Measurements from ENCODE around the gene LRRC8A.
A peak's percentile ranks its signal among the peaks of the same experiment; 100 is the strongest.
"Not testable (repeated sequence)": the region's sequence is repeated elsewhere in the genome, so short reads cannot be mapped to it uniquely, and the experiment has no call there.

Gene LRRC8A

DNA sequence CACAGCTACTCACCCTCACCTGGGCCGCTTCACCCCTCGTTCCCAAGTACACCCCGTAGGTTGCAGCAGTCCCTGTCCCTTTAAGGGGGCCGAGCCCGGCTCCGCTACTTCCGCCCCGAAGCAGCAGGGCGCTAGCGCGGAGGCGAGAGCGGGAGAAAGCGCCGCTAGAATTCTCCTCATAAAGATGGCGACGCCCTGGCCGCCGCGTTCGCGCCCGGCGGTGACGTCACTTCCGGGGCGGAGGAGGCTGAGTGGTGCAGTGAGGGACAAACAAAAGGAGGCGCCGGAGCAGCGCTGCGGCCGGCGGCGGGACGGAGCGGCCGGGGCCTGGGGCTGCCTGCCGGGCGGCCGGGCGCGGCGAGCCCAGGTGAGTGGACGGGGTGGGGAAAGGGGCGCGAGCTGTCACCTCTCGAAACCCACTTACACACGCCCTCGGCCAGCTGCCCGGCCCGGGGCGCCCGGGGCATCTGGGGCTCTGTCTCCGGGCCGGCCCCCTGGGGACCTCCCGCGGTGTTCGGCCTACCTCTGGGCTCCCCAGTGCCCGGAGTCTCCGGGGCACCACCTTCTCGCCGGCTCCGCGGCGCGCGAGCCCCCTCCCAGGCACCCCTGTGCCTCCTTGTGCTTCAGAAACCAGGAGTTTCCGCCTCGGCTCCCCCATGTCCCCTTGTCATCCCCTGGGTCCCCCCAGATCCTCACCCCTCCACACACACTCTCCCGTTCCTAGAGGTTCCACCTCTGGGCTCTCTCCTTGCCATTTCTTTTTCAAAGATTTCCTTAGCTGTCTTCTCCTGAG, at the start of gene LRRC8A, which contains the start of gene KYAT1:
Gene LRRC8A, plus strand, starts transcription at position 250 of the 793 bp plus-strand sequence. CDS start 25,032 bp downstream, outside the sequence.
Gene KYAT1, minus strand, starts transcription at position 67 of the 793 bp plus-strand sequence. CDS start 36,545 bp downstream, outside the sequence.
- DNase-seq, result peak; percentile 97

DNA sequence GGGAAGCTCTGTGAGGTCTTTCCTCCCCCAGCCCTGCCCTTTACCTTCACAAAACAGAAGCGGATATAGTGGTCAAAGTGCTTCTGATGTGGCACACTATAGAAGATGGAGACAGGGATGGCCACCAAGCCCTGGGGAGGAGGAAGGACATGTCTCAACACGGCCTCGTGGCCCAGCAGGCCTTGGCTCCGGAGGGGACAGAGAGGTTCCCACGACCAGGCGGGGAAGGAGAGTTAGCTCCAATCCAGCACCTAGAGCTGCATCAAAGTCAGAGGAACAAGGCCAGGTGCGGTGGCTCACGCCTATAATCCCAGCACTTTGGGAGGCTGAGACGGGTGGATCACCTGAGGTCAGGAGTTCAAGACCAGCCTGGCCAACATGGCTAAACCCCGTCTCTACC, 48.2 kb upstream of the LRRC8A start:
- DNase-seq, result no peak

DNA sequence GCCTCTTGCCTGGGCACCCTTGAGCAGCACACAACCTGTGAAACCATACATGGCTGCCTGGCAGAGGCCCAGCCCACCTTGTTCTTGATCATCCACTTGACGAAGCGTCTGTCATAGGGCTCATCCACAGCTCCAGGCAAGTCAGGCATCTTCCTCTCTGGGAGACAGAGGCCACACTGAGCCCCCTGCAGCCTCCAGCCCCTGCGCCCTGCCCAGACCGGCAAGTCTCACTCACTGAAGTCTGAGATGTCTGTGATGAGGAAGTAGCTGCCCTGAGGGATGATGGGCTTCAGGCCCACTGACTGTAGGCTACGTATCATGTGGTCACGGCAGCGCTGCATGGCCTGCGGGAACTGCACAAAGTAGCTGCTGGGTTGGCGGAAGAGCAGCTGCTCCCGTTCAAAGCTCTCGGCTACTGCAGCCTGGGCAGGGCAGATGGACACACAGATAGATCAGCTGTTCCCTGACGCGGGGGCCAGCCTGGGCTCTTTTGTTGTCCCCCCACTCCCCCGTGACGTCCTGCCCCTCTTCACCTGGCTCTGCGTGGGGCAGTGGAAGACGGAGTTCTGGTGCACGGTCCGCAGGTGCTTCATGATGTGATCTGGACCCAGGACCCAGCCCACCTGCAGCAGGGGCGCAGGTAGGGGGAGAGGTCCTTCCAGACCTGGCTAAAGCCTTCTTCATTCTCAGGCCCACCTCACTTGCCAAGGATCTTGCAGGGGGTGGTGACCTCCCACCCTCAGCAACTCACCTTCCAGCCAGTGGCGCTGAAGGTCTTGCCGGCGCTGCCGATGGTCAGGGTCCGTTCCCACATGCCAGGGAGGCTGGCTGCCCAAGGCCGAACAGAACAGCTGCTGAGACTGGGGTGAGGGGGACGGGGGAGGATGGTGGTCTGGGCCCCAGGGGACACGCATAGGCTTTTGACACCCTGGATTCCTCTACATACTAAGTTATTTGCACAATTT, 46.4 kb upstream of the LRRC8A start:
- DNase-seq, result no peak

DNA sequence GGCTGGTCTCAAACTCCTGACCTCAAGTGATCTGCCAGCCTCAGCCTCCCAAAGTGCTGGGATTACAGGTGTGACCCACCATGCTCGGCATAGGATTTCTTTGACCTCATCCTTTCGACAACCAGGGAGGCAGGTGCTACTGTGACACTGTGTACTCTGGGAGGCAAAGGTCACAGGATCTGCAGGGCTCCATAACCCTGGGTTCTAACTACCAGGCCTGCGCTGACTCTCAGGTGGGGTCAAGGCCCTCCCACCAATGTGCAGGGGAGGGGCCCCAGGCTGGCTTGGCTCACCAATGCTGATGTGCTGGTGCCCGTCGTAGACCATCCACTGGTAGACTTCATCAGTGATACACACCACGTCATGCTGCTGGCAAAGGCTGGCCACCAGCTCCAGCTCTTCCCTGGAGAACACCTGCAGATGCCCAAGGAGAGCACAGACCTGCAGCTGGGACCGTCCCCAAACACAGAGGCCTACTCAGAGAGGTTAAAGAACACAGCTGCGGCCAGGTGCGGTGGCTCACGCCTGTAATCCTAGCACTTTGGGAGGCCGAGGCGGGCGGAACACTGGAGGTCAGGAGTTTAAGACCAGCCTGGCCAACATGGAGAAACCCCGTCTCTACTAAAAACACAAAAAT, 45.3 kb upstream of the LRRC8A start:
- DNase-seq, result no peak

DNA sequence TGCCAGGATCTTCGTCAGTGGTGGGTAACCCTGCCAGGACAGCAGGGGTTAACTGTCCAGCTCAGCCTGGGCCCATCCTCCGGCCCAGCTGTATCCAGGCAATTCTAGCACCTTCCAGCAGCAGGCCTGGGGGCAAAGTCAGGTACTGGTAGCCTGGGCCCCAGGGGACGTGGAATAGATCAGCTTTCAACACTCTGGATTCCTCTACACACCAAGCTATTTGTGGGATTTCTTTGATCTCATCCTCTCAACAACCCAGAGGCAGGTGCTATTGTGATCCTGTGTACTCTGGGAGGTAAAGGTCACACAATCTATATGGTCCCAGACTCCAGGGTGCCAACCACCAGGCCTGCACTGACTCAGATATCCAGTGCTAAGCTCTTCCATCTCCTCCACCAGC, 43.6 kb upstream of the LRRC8A start:
- no peak for DNase-seq

DNA sequence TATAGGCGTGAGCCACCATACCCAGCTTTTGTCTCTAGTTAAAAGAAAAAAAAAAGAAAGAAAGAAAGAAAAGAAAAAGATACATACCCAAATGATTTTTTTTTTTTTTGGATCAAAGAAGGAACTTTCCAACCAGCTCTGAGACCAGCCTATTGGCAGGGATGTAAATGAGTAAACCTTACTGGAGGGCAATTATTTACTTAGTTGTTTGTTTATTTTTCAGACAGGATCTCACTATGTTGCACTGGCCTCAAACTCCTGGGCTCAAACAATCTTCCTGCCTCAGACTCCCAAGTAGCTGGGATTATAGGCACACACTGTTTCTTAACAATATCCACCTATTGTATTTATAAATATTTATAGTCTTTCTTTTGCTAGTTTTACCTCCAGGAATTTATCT, 41.4 kb upstream of the LRRC8A start:
- no peak for DNase-seq

DNA sequence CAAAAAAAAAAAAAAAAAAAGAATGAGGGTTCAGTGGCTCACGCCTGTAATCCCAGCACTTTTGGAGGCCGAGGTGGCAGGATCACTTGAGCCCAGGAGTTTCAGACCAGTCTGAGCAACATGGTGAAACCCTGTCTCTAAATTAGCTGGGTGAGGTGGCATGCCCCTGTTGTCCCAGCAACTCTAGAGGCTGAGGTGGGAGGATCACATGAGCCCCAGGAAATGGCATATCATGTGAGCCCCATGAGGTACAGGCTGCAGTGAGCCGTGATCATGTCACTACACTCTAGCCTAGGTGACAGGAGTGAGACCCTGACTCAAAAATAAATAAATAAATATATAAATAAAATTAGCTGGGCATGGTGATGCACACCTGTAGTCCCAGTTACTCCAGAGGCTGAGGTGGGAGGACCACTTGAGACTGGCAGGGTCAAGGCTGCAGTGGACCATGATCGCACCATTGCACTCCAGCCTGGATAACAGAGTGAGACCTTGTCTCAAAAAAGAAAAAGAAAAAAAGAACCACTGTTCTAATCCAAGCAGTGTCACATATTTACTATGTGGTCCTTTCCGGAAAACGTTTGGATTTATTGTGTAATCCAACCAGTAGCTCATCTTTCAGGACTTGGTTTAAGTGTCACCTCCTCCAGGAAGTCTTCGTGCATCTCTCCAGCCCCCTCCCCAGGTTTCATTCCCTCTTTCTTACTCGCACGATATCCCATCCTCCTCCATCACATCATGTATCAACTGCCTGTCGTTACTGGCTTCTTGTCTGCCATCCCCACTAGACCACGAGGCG, 40.0 kb upstream of the LRRC8A start:
- no peak for DNase-seq

DNA sequence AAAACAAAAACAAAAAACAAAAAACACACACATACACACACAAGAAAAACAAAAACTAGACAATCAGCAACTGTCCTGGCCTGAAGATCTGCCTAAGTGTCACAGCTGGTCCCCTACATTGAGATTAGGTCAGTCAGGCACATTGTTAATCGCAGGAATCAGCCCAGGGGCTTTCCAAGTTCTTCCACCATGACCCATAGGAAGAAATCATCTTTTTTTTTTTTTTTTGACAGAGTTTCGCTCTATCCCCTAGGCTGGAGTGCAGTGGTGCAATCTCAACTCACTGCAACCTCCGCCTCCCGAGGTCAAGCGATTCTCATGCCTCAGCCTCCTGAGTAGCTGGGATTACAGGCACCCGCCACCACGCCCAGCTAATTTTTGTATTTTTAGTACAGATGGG, 38.8 kb upstream of the LRRC8A start:
- not testable (repeated sequence) for DNase-seq

DNA sequence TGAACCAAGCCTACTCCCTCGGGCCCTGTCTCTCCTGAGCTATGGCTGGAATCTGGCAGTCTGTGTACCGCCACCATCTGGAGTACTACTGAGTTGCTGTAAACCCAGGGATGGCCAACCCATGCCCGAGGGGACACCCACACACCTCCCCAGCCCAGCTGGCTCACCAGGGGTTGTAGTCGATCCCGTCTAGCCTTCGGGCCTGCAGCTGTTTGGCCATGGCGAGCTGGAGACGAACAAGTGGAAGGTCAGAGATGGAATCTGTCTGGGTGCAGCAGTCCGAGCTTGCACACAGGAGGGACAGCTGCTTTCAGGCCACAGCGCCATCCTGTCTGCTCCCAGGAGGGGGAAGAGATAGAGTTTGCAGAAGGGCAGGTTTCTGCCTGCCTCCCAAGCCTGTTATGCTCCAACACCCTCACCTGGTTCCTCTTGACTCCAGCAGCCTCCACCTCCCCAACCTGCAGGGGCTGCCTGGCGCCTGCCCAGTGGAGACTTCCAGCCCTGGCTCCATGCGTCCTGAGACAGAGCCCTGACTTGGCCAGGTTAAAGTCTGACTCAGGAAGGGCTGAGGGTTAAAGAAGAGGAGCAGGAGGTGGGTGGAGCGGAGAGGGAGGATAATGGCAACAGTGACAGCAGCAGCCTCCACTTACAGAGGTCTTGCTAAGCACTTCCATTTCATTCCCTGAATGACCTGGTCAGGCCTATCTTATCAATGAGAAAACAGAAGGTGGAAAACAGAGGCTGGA, 36.6 kb upstream of the LRRC8A start:
- no peak for DNase-seq

DNA sequence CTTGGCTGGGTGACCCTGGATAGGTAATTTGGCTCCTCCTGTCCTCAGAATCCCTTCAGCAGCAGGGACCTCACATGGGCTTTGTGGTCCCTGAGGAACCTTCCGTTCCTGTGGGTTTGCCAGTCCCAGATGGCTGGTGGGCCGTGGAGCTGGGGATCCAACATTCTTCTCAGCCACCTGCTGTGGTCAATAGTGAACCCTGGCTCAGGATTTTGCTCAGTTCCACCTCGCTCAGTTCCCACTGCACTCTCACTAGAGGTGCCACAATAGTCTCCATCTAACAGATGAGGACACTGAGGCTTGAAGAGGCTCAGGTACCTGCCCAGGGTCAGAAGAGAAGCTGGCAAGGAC, 35.3 kb upstream of the LRRC8A start:
- no peak for DNase-seq

DNA sequence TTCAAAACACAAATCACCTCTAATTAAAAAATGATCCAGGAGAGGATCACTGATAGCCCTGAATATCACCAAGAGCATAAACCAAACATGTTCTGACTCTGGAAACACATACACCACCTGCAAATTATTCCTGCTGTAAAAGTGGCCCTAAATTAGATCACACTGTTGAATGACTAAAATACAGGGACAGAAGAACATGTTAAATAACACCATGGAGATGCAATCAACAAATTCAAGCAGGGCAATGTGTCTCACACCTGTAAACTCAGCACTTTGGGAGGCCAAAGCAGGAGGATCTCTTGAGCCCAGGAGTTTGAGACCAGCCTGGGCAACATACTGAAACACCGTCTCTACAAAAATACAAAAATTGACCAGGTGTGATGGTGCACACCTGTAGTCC, 34.1 kb upstream of the LRRC8A start:
- no peak for DNase-seq

DNA sequence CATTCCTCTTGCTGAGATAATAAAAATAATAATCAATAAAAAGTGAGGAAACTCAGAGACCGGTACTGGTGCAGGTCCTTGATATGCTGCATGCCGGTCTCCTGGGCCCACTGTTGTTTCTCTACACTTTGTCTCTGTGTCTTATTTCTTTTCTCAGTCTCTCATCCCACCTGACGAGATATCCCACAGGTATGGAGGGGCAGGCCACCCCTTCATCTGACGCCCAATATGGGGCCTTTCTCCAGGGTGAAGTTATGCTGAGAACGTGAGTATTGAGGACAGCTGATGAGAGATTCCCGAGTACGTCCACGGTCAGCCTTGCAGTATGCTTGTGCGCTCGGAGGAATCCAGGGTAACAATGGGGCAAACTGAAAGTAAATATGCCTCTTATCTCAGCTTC, 30.9 kb upstream of the LRRC8A start:
- DNase-seq, result not testable (repeated sequence)

DNA sequence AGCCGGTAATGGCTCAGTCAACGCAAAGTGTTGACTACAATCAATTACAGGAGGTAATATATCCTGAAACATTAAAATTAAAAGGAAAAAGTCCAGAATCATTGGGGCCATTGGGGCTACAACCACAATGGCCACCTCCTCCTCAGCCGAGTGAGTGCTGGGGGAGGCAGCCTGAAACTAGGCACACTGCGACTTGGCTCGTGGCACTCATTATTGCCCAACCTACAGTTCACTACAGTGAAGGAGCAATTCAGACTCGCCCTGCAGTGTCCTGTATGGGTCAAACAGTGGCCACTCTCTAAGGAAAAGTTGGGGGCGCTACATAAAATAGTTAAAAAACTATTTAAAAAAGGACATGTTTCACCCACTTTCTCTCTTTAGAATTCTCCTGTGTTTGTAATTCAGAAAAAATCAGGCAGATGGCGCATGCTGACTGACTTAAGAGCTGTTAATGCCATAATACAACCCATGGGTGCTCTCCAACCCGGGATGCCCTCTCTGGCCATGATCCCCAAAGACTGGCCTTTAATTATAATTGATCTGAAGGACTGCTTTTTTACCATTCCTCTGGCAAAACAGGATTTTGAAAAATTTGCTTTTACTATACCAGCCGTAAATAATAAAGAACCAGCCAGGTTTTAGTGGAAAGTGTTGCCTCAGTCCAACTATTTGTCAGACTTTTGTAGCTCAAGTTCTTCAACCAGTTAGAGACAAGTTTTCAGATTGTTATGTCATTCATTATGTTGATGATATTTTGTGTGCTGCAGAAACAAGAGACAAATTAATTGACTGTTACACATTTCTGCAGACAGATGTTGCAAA, 29.9 kb upstream of the LRRC8A start:
- DNase-seq, result not testable (repeated sequence)

DNA sequence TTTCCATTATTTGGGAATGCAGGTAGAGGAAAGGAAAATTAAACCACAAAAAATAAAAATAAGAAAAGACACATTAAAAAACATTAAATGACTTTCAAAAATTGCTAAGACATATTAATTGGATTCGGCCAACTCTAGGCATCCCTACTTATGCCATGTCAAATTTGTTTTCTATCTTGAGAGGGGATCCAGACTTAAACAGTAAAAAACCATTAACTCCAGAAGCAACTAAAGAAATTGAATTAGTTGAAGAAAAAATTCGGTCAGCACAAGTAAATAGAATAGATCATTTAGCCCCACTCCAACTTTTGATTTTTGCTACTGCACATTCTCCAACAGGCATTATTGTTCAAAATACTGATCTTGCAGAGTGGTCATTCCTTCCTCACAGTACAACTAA, 29.3 kb upstream of the LRRC8A start:
- DNase-seq, result not testable (repeated sequence)

DNA sequence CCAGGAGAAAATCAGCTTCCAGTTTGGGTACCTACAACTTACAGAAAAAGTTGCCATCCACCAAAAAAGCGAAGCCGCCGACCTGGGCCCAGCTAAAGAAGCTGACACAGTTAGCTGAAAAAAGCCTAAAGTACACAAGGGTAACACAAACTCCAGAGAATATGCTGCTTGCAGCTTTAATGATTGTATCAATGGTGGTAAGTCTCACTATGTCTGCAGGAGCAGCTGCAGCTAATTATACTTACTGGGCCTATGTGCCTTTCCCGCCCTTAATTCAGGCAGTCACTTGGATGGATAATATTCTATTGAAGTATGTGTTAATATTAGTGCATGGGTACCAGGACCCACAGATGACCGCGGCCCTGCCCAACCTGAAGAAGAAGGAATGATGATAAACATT, 27.5 kb upstream of the LRRC8A start:
- not testable (repeated sequence) for DNase-seq

DNA sequence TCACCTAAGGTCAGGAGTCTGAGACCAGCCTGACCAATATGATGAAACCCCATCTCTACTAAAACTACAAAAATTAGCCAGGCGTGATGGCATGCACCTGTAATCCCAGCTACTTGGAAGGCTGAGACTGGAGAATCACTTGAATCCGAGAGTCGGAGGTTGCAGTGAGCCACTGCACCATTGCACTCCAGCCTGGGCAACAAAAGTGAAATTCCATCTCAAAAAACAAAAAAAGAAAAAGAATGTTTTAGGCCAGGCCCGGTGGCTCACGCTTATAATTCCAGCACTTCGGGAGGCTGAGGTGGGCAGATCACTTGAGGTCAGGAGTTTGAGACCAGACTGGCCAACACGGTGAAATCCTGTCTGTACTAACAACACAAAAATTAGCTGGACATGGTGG, 23.5 kb upstream of the LRRC8A start:
- not testable (repeated sequence) for DNase-seq

DNA sequence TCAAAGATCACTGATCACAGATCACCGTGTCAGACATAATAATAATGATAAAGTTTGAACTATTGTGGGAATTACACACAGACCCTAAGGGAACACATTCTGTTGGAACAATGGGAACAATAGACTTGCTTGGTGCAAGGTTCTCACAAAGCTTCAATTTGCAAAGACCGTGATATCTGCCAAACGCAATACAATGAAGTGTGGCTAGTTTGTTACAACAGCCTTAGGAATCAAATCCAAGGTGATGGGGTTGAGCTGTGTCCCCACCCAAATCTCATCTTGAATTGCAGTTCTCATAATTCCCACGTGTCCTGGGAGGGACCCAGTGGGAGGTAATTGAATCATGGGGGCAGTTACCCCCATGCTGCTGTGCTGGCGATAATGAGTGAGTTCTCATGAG, 21.0 kb upstream of the LRRC8A start:
- no peak for DNase-seq

DNA sequence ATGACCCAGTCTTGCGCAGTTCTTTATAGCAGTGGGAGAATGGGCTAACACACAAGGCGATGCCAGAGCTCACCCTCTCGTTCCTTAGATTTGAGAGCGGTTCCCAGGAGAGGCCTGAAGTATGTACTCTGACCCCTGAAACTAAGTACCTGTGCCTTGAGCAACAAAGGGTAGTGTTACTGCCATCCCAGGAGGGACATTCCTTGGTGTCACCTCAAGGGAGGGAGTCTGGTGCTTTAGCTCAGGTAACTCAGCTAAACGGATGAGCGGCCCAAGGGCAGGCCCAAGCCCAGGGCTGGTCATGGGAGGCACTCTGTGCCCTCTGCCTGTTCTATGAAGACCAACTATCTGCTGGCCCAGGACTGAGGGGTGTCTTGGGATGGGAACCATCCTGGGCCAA, 20.4 kb upstream of the LRRC8A start:
- DNase-seq, result no peak

DNA sequence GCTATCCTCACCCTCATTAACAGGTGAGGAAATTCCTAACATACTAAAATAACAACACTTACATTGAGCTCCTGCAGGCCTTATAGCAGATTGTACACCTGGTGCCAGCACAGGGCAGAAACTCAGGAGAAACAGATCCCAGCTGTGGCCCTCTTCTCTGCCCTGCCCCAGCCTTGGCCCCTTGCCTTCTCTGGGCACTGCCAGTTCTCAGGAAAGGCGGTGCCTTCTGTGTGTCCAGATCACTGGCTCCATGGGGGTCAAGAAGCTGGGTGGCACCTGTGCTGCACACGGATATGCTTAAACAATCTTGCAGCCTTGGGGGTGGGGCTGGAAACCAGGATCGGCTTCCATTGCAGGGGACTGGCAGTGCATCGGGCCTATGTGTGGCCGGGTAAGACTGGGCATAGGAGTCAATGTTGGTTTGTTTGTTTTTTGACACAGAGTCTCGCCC, 19.5 kb upstream of the LRRC8A start:
- DNase-seq, result no peak

DNA sequence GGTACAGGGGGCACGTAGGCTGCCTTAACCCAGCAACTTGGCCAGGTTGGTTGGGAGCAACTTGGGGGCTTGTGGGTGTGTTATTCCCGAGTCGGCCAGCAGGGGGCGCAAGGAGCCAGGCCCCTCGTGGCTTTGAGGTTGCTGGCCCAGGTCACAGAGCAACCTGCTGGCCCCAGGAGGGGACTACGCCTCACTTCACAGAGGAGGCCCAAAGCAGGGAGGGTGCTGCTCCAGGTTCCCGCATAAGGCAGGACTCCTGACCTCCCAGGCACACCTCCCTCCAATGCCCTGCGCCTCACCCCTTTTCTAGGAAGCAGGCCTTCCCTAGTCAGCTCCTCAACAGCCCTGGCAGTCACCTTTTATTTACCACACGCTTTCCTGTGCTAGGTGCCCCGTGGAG, 18.3 kb upstream of the LRRC8A start:
- peak; percentile 78 for DNase-seq
